KMS-11 (cell line): Measurements from ENCODE around the gene FSTL3.

Experiments used
- H2AFZ ChIP-seq: fragments of 200-600 bp; sonication (generic); 2 replicates; pipeline ENCODE4 v1.6.1; 2016; ENCODE audit warnings: antibody characterized with exemption, mixed run types, low read depth
- H3K27ac ChIP-seq: fragments of 200-600 bp; sonication (generic); 2 replicates; pipeline ENCODE4 v1.6.1; 2016; ENCODE audit warnings: mild to moderate bottlenecking, mixed run types
- H3K27me3 ChIP-seq: fragments of 200-600 bp; sonication (generic); 2 replicates; pipeline ENCODE4 v1.6.1; 2017; ENCODE audit warnings: mild to moderate bottlenecking, low read depth, mixed run types, moderate library complexity; ENCODE audit not compliant: insufficient read depth
- H3K36me3 ChIP-seq: fragments of 200-600 bp; sonication (generic); 2 replicates; pipeline ENCODE4 v1.6.1; 2017; ENCODE audit warnings: mild to moderate bottlenecking, mixed run types; ENCODE audit not compliant: insufficient read depth
- H3K4me1 ChIP-seq: fragments of 200-600 bp; sonication (generic); 2 replicates; pipeline ENCODE4 v1.6.1; 2016; ENCODE audit warnings: mild to moderate bottlenecking, low read depth, mixed run types; ENCODE audit not compliant: poor library complexity, severe bottlenecking
- H3K4me2 ChIP-seq: fragments of 200-600 bp; sonication (generic); 2 replicates; pipeline ENCODE4 v1.7.0; 2016; ENCODE audit warnings: mild to moderate bottlenecking, mixed run types
- H3K4me3 ChIP-seq: fragments of 200-600 bp; sonication (generic); IDR thresholded peaks from 2 replicates; pipeline ENCODE4 v1.6.1; 2017; ENCODE audit warnings: low read depth, low read length, mixed read lengths; ENCODE audit not compliant: insufficient read depth
- H3K79me2 ChIP-seq: fragments of 200-600 bp; sonication (generic); 2 replicates; pipeline ENCODE4 v1.6.1; 2016; ENCODE audit warnings: low read depth, mixed run types; ENCODE audit not compliant: insufficient read depth
- H3K9ac ChIP-seq: fragments of 200-600 bp; sonication (generic); 2 replicates; pipeline ENCODE4 v1.6.1; 2016; ENCODE audit warnings: mild to moderate bottlenecking, mixed run types
- H4K20me1 ChIP-seq: fragments of 200-600 bp; sonication (generic); 2 replicates; pipeline ENCODE4 v1.6.1; 2016; ENCODE audit warnings: mild to moderate bottlenecking, mixed run types; ENCODE audit not compliant: insufficient read depth
- CTCF ChIP-seq: fragments of 200-600 bp; sonication (generic); conservative IDR thresholded peaks from 2 replicates; pipeline ENCODE4 v1.6.1; 2017; ENCODE audit warnings: low read depth, mild to moderate bottlenecking, antibody characterized with exemption, low read length, moderate library complexity, mixed read lengths

The FSTL3 gene

GRCh38 chr19:660793-661426 lies 15.3 kb upstream of the FSTL3 start:
- Histone ChIP-seq H2AFZ (no peak overlapping the region), H3K4me3 (peak overlapping the region; percentile 17), H3K27ac (peak overlapping the region; percentile 97), H3K9ac (peak overlapping the region; percentile 97; the same call in 1 of the 2 replicates), H4K20me1 (peaks cover 41% of the 10 kb centered on the region), H3K4me1 (peaks cover 36% of the 10 kb centered on the region), H3K79me2 (peaks cover 67% of the 10 kb centered on the region), H3K36me3 (no peaks in the 10 kb centered on the region), H3K27me3 (no peaks in the 10 kb centered on the region), H3K4me2 (peak overlapping the region; percentile 97)
- no peak; the same call in 1 of the 2 replicates for TF ChIP-seq CTCF

- H3K79me2 ChIP-seq: peaks cover 60% of the 10 kb centered on the region
- no peaks in the 10 kb centered on the region for H3K36me3 ChIP-seq
- peak overlapping the region; percentile 28 for H3K4me3 ChIP-seq
- H3K27me3 ChIP-seq: peaks cover 4% of the 10 kb centered on the region; the same call in 1 of the 2 replicates
- peak overlapping the region; percentile 97 for H3K9ac ChIP-seq
- peaks cover 34% of the 10 kb centered on the region for H4K20me1 ChIP-seq
- no peak for TF ChIP-seq CTCF
- peak overlapping the region; percentile 97 for H3K27ac ChIP-seq
- H3K4me2 ChIP-seq: peak overlapping the region; percentile 97
- no peak overlapping the region for H2AFZ ChIP-seq
- peaks cover 36% of the 10 kb centered on the region for H3K4me1 ChIP-seq
Observed at GRCh38 chr19:661427-662196, 14.6 kb upstream of the FSTL3 start.

- no peak for TF ChIP-seq CTCF
- Histone ChIP-seq H3K4me1 (peaks cover 36% of the 10 kb centered on the region), H2AFZ (no peak overlapping the region), H3K27ac (peak overlapping the region; percentile 97), H3K27me3 (peaks cover 7% of the 10 kb centered on the region), H3K9ac (peak overlapping the region; percentile 97), H3K36me3 (no peaks in the 10 kb centered on the region), H3K4me3 (peak overlapping the region; percentile 28), H3K4me2 (peak overlapping the region; percentile 97), H4K20me1 (peaks cover 26% of the 10 kb centered on the region), H3K79me2 (peaks cover 52% of the 10 kb centered on the region)
Observed at GRCh38 chr19:662207-662961, 13.8 kb upstream of the FSTL3 start.

GRCh38 chr19:662962-663681 lies 13.1 kb upstream of the FSTL3 start, which contains the start of gene RNF126:
TSS of gene RNF126 (minus strand) at chr19:663214. CDS start at chr19:663121, 93 bp downstream.
- H3K4me1 ChIP-seq: peaks cover 36% of the 10 kb centered on the region
- peak within 1 kb of the TSS; percentile 97 for H3K27ac ChIP-seq
- H3K4me2 ChIP-seq: peak within 1 kb of the TSS; percentile 97
- H3K36me3 ChIP-seq: no peaks in the 10 kb centered on the region
- H3K27me3 ChIP-seq: peaks cover 13% of the 10 kb centered on the region
- peak within 1 kb of the TSS; percentile 97 for H3K9ac ChIP-seq
- H2AFZ ChIP-seq: peak within 1 kb of the TSS; percentile 83
- H3K79me2 ChIP-seq: peaks cover 45% of the 10 kb centered on the region
- peak within 1 kb of the TSS; percentile 28 for H3K4me3 ChIP-seq
- H4K20me1 ChIP-seq: peaks cover 19% of the 10 kb centered on the region
- TF ChIP-seq CTCF: no peak
